H54 (cell line): ENCODE data around the gene CRABP1.
"Not testable (repeated sequence)": the region's sequence is repeated elsewhere in the genome, so short reads cannot be mapped to it uniquely, and the experiment has no call there.

Source experiments
- DNase-seq: peaks from one replicate; pipeline ENCODE4 v3.0.0; 2011; ENCODE audit warnings: low spot score, mixed read lengths; ENCODE audit not compliant: insufficient read length
- FAIRE-seq: peaks from 3 replicates; lab custom pipeline; 2011; peaks lifted over from hg19 to GRCh38; lab: Jason Lieb, UNC
- POLR2A ChIP-seq: IDR thresholded peaks from 2 replicates; pipeline ENCODE4 v1.6.1; 2011; ENCODE audit warnings: low read depth, mild to moderate bottlenecking, low read length

Gene CRABP1

GRCh38 chr15:78364233-78364632 lies 24.1 kb downstream of the CRABP1 start:
- no peak for TF ChIP-seq POLR2A
- DNase-seq (no peak), FAIRE-seq (no peak)

GRCh38 chr15:78365917-78366316 lies 25.8 kb downstream of the CRABP1 start:
- TF ChIP-seq POLR2A = no peak

GRCh38 chr15:78366342-78366741 lies 26.2 kb downstream of the CRABP1 start:
- DNase-seq (no peak), FAIRE-seq (no peak)
- TF ChIP-seq POLR2A = no peak

More at GRCh38 chr15:78365917-78366316, 25.8 kb downstream of the CRABP1 start:
- DNase-seq (no peak), FAIRE-seq (no peak)

DNA sequence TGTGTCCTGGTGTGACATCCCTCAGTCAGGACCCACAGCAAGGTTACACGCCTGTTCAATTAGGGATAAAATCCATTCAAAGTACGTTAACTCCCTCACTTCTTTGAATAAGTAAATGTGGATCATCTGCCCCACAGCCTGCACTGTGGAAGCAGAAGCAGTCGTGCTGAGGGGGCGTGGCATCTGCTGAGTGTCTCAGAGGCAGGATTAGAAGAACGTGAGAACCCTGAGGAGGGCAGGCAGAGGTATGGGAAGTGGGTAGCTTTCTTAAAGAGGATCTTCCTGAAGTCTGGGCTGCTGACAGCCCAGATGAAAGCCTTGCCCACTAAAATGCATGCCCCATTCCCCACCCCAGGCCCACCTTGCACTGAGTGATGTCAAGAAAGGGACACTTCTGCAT lies 28.5 kb downstream of the CRABP1 start:
- FAIRE-seq (no peak), DNase-seq (no peak)
- no peak for TF ChIP-seq POLR2A

GRCh38 chr15:78369161-78369560 lies 29.0 kb downstream of the CRABP1 start:
- FAIRE-seq = no peak
- no peak for DNase-seq
- no peak for TF ChIP-seq POLR2A

DNA sequence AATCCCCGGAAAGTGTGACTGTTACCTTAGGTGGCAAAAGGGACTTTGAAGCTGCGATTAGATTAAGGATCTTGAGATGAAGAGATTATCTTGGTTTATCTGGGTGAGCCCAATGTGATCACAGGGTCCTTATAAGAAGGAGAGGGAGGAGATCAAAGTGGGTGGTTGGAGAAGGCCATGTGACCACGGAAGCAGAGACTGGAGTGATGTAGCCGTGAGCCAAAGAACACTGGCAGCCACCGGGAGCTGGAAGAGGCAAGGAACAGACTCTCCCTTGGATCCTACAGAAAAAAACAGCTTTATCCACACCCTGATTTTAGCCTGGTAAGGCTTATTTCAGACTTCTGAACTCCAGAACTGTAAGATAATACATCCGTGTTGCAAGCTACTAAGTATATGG lies 29.9 kb downstream of the CRABP1 start:
- no peak for TF ChIP-seq POLR2A
- no peak for FAIRE-seq
- DNase-seq = no peak

DNA sequence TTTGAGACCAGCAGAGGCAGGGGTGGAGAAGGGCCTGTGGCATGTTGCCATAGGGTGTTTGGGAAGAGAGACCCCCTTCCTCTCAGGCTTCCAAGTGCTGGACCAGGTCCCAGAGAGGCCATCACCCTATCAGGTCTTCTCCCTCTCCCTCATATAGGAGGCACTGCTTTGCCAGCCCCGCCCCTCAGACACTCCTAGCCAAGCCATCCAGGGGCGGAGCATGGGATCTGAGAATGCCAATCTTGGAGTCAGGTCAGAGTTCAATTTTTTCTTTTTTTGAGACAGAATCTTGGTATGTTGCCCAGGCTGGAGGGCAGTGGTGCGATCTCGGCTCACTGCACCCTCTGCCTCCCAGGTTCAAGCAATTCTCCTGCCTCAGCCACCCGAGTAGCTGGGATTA lies 32.7 kb downstream of the CRABP1 start:
- no peak for TF ChIP-seq POLR2A
- no peak for FAIRE-seq
- DNase-seq = no peak

DNA sequence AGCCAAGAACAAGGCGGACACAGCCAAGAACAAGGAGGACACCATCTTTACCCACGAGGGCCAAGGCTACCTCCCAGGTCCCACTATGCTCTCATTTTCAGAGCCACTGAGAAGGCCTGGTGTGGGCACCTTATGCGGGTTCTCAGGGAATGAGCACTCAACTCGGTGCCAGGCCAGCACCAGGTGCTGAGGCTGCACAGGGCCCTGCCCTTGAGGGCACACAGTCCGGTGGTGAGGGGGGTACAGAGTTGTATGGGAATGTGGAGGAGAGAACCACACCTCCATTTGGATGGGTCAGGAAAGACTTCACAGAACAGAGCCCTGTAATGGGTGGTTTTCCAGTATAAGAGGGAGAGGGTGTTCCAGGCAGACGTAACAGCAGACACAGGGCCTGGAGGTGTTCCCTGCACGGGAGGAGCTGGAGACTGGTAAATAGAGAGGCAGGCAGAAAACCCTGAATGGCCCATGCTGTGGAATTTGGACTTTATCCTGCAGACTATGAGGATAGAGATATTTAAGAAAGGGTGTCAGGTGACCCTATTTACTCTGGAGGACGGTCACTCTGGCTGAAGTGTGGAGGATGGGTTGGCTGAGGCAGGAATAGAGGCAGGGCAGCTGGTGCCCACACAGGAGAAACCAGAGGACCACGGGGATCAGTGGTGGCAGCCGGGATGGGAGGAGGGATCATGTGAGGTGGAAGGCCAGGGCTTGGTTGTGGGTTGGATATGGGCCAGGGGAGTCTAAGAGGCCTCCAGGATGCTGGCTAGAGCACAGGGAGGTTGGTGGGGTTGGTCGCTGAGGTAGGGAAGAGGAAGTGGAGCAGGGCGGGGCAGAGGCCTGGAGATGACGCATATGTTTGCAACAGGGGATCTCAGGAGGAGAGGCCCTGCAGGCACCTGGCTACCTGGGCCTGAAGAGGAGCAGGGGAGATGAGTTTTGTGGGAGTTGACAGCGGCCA lies 34.6 kb downstream of the CRABP1 start:
- FAIRE-seq = no peak
- TF ChIP-seq POLR2A = no peak

DNA sequence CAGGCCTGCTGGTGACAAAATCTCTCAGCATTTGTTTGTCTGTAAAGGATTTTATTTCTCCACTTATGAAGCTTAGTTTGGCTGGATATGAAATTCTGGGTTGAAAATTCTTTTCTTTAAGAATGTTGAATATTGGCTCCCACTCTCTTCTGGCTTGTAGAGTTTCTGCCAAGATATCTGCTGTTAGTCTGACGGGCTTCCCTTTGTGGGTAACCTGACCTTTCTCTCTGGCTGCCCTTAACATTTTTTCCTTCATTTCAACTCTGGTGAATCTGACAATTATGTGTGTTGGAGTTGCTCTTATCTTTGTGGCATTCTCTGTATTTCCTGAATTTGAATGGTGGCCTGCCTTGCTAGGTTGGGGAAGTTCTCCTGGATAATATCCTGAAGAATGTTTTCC lies 40.0 kb downstream of the CRABP1 start:
- not testable (repeated sequence) for FAIRE-seq, DNase-seq

More for the DNA sequence above, 34.6 kb downstream of the CRABP1 start:
- DNase-seq = peak; percentile 42

DNA sequence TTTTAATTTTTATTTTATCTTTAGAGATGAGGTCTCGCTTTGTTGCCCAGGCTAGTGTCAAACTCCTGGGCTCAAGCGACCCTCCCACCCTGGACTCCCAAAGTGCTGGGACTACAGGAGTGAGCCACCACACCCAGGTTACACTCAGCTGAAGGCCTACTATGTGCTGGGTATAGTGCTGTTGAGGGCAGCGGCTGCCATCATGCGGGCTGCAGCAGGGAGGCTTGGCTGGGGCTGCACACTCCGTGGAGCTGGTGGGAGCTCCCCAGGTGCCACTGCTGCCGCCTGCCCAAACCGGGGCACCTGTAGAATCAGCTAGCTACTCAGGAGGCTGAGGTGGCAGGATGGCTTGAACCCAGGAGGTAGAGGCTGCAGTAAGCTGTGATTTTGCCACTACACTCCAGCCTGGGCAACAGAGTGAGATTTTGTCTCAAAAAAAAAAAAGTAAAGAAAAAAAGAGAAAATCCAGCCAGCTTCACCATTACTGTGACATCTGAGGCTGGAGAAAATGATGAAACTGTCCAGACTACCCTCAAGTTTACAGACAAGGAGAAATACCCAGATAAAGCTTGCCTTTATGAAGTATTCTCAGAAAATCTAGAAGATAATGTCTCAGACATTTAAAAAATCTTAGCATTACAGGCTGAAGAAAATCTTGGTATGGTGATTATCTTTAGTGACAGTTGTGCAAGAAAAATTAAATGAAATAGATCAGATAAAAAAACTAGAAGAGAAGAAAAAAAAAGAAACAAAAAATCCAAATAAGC lies 42.1 kb downstream of the CRABP1 start:
- no peak for TF ChIP-seq POLR2A
- FAIRE-seq (no peak), DNase-seq (no peak)

GRCh38 chr15:78384651-78385050 lies 44.5 kb downstream of the CRABP1 start:
- TF ChIP-seq POLR2A = no peak
- no peak for DNase-seq
- no peak for FAIRE-seq

GRCh38 chr15:78387246-78388037 lies 47.3 kb downstream of the CRABP1 start:
- TF ChIP-seq POLR2A = no peak
- no peak for FAIRE-seq

DNA sequence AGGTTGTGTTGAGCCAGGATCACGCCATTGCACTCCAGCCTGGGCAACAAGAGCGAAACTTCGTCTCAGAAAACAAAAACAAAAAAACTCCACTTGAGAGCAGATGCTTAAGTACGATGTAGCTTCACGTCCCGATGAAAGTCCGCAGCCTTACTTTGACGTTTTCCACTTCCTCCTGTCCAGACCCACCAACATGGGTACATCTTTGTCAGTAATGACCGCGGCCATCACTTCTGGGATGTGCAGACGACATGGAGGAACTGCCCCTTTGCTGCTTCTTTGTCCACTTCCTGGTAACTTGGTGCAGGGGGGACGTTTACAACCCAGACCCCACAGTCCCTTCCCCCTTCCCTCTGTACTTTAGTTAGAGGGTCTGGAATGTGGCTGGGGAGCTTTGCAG lies 48.7 kb downstream of the CRABP1 start:
- TF ChIP-seq POLR2A = no peak
- no peak for DNase-seq
- FAIRE-seq = no peak

More at GRCh38 chr15:78387246-78388037, 47.3 kb downstream of the CRABP1 start:
- DNase-seq = no peak

- DNase-seq (no peak), FAIRE-seq (no peak)
- no peak for TF ChIP-seq POLR2A
Observed at GRCh38 chr15:78389322-78389721, 49.2 kb downstream of the CRABP1 start.
